Lower leg skin (tissue), 3 donors: ENCODE measurements around the gene IVNS1ABP.

Experiments used
- CTCF ChIP-seq, 3 donors: fragments of 450-650 bp; IDR thresholded peaks; one replicate each; pipeline ENCODE4 v1.5.1; 2016; ENCODE audit warnings: antibody characterized with exemption in 3 of 3, mild to moderate bottlenecking in 3 of 3, moderate library complexity in 2 of 3
- POLR2A ChIP-seq, 2 donors: fragments of 450-650 bp; IDR thresholded peaks; one replicate each; pipeline ENCODE4 v1.6.1; 2016 to 2017; ENCODE audit warnings: antibody characterized with exemption in 2 of 2, mild to moderate bottlenecking in 1 of 2, moderate library complexity in 1 of 2

- no peak for TF ChIP-seq CTCF (IDR thresholded peaks at IDR 0.05)
- no peak for TF ChIP-seq POLR2A (IDR thresholded peaks at IDR 0.05)
These were observed 11.6 kb downstream of the IVNS1ABP start for GRCh38 chr1:185305419-185305818.
